GM18867 (cell line): ENCODE results near the gene LYRM4.

ENCODE experiments used
- ATAC-seq: cut with Tn5 transposase; IDR thresholded peaks from one replicate; pipeline ENCODE4 v1.9.1; 2021; ENCODE audit warnings: mild to moderate bottlenecking, moderate library complexity; ENCODE audit not compliant: unreplicated experiment

The LYRM4 gene

GRCh38 chr6:5150551-5151075 lies 110.1 kb downstream of the LYRM4 start:
- ATAC-seq = no peak

GRCh38 chr6:5149891-5150290 lies 110.9 kb downstream of the LYRM4 start:
- no peak for ATAC-seq

GRCh38 chr6:5149159-5149704 lies 111.5 kb downstream of the LYRM4 start:
- ATAC-seq = no peak

- no peak for ATAC-seq
Observed at GRCh38 chr6:5146398-5146797, 114.4 kb downstream of the LYRM4 start.

GRCh38 chr6:5143634-5144311 lies 117.0 kb downstream of the LYRM4 start:
- no peak for ATAC-seq

GRCh38 chr6:5142915-5143314 lies 117.8 kb downstream of the LYRM4 start:
- ATAC-seq = no peak

GRCh38 chr6:5142131-5142530 lies 118.6 kb downstream of the LYRM4 start:
- ATAC-seq = no peak

- ATAC-seq = no peak
Observed at GRCh38 chr6:5141046-5141445, 119.7 kb downstream of the LYRM4 start.

GRCh38 chr6:5139828-5140771 lies 120.7 kb downstream of the LYRM4 start:
- no peak for ATAC-seq

- no peak for ATAC-seq
Observed at GRCh38 chr6:5138995-5139827, 121.5 kb downstream of the LYRM4 start.

- no peak for ATAC-seq
Observed at GRCh38 chr6:5136851-5137250, 123.9 kb downstream of the LYRM4 start.

GRCh38 chr6:5135788-5136376 lies 124.9 kb downstream of the LYRM4 start:
- ATAC-seq = no peak

- no peak for ATAC-seq
Observed at GRCh38 chr6:5133943-5134342, 126.8 kb downstream of the LYRM4 start.

- ATAC-seq = peak; percentile 87
Observed at GRCh38 chr6:5132731-5133130, 128.0 kb downstream of the LYRM4 start.

GRCh38 chr6:5130135-5130866 lies 130.4 kb downstream of the LYRM4 start:
- ATAC-seq = no peak

- no peak for ATAC-seq
Observed at GRCh38 chr6:5128351-5128750, 132.4 kb downstream of the LYRM4 start.

- no peak for ATAC-seq
Observed at GRCh38 chr6:5127106-5127687, 133.6 kb downstream of the LYRM4 start.

- ATAC-seq = no peak
Observed at GRCh38 chr6:5126214-5126613, 134.5 kb downstream of the LYRM4 start.
